NB4 (cell line): Measurements from ENCODE around the gene MPPED1.

Experiments
- DNase-seq: peaks from one replicate; pipeline ENCODE4 v3.0.0; 2010; ENCODE audit warnings: low read depth
- H3K4me3 ChIP-seq: one replicate; pipeline ENCODE4 v1.5.1; 2011; ENCODE audit warnings: mild to moderate bottlenecking, low read depth, low read length, moderate library complexity
- MYC ChIP-seq: IDR thresholded peaks from 2 replicates; pipeline ENCODE4 v1.6.1; 2011; ENCODE audit warnings: low read depth, low read length
- POLR2A ChIP-seq: IDR thresholded peaks from 2 replicates; pipeline ENCODE4 v1.6.1; 2011; ENCODE audit warnings: mild to moderate bottlenecking; ENCODE audit not compliant: insufficient read length; ENCODE audit errors: extremely low read depth
- TF ChIP-seq, protein P1 (sequence below): IDR thresholded peaks from one replicate; pipeline ENCODE4 v1.5.1; 2012; ENCODE audit warnings: low read depth, low read length
- TF ChIP-seq, protein P2 (sequence below): IDR thresholded peaks from 2 replicates; pipeline ENCODE4 v1.6.1; 2011; ENCODE audit warnings: low read depth, low read length

MPPED1 gene

DNA sequence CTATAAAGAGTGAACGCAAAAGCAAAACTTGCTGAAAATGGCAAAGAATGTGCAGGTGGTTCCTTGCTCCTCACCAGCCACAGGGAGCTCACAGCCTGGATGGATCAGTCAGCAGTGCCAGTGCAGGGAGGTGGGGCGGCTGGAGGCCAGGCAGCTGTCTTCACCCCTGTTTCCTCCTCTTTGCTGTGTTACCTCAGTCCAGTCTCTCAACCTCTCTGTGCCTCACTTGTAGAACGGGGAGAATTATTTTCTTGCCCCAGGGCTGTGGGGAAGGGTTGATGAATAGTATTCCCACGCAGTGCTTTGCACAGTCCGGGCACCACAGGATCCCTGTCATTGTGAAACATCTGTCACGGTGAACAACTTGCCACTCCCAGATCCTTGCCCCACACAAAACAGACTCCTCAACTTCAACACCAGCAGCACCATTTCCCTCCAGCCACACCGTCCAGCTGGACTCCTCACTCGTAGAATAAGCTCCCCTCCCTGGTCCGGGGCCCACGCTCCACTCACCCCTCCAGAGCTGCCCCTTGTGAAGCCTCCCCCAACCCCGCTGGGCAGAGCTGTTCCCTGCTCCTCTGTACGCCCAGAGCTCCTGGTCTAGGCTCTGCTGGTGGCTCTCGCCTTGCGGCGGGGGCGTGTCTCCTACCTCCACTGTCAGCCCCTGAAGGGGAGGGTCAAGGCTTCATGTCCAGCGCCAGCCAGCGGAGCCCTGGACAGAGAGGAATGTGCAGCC is 27.7 kb downstream of the MPPED1 start:
- no peak for TF ChIP-seq MYC
- TF ChIP-seq, protein P1, sequence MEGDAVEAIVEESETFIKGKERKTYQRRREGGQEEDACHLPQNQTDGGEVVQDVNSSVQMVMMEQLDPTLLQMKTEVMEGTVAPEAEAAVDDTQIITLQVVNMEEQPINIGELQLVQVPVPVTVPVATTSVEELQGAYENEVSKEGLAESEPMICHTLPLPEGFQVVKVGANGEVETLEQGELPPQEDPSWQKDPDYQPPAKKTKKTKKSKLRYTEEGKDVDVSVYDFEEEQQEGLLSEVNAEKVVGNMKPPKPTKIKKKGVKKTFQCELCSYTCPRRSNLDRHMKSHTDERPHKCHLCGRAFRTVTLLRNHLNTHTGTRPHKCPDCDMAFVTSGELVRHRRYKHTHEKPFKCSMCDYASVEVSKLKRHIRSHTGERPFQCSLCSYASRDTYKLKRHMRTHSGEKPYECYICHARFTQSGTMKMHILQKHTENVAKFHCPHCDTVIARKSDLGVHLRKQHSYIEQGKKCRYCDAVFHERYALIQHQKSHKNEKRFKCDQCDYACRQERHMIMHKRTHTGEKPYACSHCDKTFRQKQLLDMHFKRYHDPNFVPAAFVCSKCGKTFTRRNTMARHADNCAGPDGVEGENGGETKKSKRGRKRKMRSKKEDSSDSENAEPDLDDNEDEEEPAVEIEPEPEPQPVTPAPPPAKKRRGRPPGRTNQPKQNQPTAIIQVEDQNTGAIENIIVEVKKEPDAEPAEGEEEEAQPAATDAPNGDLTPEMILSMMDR: no peak
- TF ChIP-seq POLR2A: no peak
- TF ChIP-seq, protein P2, sequence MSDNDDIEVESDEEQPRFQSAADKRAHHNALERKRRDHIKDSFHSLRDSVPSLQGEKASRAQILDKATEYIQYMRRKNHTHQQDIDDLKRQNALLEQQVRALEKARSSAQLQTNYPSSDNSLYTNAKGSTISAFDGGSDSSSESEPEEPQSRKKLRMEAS: no peak
- DNase-seq: no peak
- H3K4me3 ChIP-seq: no peak overlapping the region

DNA sequence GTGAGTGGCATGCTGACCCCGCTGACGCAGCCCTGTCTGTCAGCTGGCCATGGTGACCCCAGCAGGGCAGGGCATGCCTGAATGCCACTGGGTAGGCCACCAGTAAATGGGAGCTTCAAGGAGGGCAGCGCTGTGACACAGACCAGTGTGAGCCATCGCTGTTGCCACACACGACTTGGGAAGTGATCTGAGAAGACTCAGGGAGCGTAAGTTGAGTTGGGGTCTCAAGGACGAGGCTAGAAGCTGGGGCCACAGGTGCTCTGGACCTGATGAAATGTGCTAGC is 28.2 kb downstream of the MPPED1 start:
- DNase-seq: no peak
- no peak overlapping the region for H3K4me3 ChIP-seq
- TF ChIP-seq POLR2A: no peak
- TF ChIP-seq MYC: no peak
- TF ChIP-seq, protein P1: no peak
- TF ChIP-seq, protein P2: no peak

DNA sequence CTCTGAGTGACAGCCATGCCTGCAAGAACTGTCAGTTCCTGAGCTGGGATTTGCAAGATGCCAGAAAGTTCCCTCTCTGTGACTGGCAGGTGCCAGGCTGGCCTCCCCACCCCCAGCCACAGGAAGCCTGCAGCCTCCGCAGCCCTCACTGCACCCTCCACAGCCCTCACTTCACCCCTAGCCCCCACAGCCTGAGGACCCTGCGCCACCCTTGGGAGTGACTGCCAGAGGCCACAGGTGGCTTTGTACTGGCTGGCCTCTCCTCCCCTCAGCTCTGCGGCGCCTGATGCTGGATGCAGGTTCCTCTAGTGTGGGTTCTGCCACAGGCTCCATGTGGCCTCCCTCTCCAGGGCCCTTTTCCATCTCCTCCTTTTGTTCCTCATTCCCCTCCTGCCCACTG is 28.7 kb downstream of the MPPED1 start:
- no peak for DNase-seq
- H3K4me3 ChIP-seq: no peak overlapping the region

DNA sequence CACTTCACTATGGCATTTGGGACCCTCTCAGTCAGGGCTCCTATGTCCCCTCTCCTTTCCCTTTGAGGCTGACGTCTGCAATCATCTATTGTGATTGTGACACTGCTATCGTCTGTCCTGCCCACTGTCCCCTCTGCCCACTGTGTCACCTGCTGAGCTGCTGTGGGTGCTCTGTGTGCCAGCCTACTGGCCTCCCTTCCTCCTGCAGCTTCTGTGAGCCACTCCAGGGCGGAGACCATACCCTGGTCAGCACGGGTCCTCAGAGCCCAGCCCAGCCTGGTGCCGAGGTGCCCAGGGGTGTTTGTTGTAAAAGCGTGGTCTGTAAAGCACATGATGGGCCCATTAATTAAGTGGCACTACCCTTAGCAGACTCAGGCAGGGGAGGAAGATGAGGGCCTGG is 29.4 kb downstream of the MPPED1 start:
- DNase-seq: no peak

More for the DNA sequence above, 28.7 kb downstream of the MPPED1 start:
- TF ChIP-seq, protein P1: no peak
- TF ChIP-seq POLR2A (no peak), MYC (no peak)
- TF ChIP-seq, protein P2: no peak

DNA sequence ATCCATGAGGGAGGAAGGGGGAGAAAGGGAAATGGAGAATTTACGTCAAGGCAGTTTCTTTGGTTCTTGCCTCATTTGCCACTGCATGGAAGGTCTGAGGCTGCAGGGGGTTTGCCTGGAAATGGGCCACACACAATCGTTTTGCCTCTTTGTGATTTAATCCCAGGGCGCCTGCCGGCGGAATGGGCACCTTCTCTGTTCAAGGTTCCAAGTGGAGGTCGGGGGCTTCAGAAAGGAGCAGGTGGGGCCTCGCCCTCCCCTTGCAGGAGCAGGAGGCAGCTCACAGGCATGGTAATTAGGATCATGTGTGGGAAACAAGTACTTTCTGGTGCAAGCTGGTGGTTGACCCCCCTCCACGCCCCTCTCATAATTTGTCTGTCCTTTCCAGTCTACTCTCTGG is 29.9 kb downstream of the MPPED1 start:
- DNase-seq: no peak
- TF ChIP-seq MYC: no peak
- no peak for TF ChIP-seq POLR2A
- TF ChIP-seq, protein P2: no peak
- TF ChIP-seq, protein P1: no peak
- no peak overlapping the region for H3K4me3 ChIP-seq

More for the DNA sequence above, 29.4 kb downstream of the MPPED1 start:
- no peak for TF ChIP-seq MYC
- TF ChIP-seq POLR2A: no peak
- TF ChIP-seq, protein P2: no peak
- TF ChIP-seq, protein P1: no peak
- no peak overlapping the region for H3K4me3 ChIP-seq
